ENCODE data around the gene IFIT2.
"Not testable (repeated sequence)": the region's sequence is repeated elsewhere in the genome, so short reads cannot be mapped to it uniquely, and the experiment has no call there.

The IFIT2 gene

GRCh38 chr10:89281606-89282395 is 20.0 kb upstream of the IFIT2 start:
- DNase-seq = no peak

- no peak for DNase-seq
Measured at GRCh38 chr10:89283025-89283935, 18.6 kb upstream of the IFIT2 start.

- no peak for DNase-seq
Measured at GRCh38 chr10:89283936-89284475, 17.8 kb upstream of the IFIT2 start.

- not testable (repeated sequence) for DNase-seq
Measured at GRCh38 chr10:89284711-89285110, 17.1 kb upstream of the IFIT2 start.

- not testable (repeated sequence) for DNase-seq
Measured at GRCh38 chr10:89285303-89285702, 16.5 kb upstream of the IFIT2 start.

GRCh38 chr10:89294721-89295239 is 7.1 kb upstream of the IFIT2 start:
- no peak for DNase-seq

GRCh38 chr10:89295597-89295996 is 6.2 kb upstream of the IFIT2 start:
- no peak for DNase-seq

GRCh38 chr10:89296220-89296648 is 5.6 kb upstream of the IFIT2 start:
- no peak for DNase-seq

GRCh38 chr10:89297356-89297755 is 4.5 kb upstream of the IFIT2 start:
- DNase-seq = no peak

- no peak for DNase-seq
Measured at GRCh38 chr10:89297791-89298190, 4.1 kb upstream of the IFIT2 start.

GRCh38 chr10:89299031-89299430 is 2.8 kb upstream of the IFIT2 start:
- no peak for DNase-seq

GRCh38 chr10:89301232-89301631 is 614 bp upstream of the IFIT2 start:
- DNase-seq = no peak

GRCh38 chr10:89302625-89303024 is 779 bp downstream of the IFIT2 start:
- no peak for DNase-seq

- no peak for DNase-seq
Measured at GRCh38 chr10:89303161-89303560, 1.3 kb downstream of the IFIT2 start.

GRCh38 chr10:89304026-89304425 is 2.2 kb downstream of the IFIT2 start:
- no peak for DNase-seq

GRCh38 chr10:89304446-89304845 is 2.6 kb downstream of the IFIT2 start:
- DNase-seq = no peak

GRCh38 chr10:89304925-89305324 is 3.1 kb downstream of the IFIT2 start:
- no peak for DNase-seq

- DNase-seq = no peak
Measured at GRCh38 chr10:89305766-89306433, 4.1 kb downstream of the IFIT2 start.

- DNase-seq = no peak
Measured at GRCh38 chr10:89306434-89307268, 4.8 kb downstream of the IFIT2 start.

- DNase-seq = no peak
Measured at GRCh38 chr10:89307269-89307577, 5.4 kb downstream of the IFIT2 start.

- DNase-seq = no peak
Measured at GRCh38 chr10:89308266-89308665, 6.4 kb downstream of the IFIT2 start.

- DNase-seq = no peak
Measured at GRCh38 chr10:89308736-89309135, 6.9 kb downstream of the IFIT2 start.

Data from activated T-cell treated with anti-CD3 and anti-CD28 coated beads for 4 hours (primary cell).